CD4-positive, alpha-beta T cell treated with Interleukin-6 at 100 ng/mL for 8 hours (primary cell): ENCODE results near the gene HMCES.
A peak's percentile ranks its signal among the peaks of the same experiment; 100 is the strongest.

ENCODE experiments used
- DNase-seq: peaks from one replicate; pipeline ENCODE4 v3.0.0-alpha.2; 2020; ENCODE audit warnings: mixed read lengths, low spot score

Gene HMCES

GRCh38 chr3:129304962-129305222 is 26.2 kb downstream of the HMCES start:
- no peak for DNase-seq

DNA sequence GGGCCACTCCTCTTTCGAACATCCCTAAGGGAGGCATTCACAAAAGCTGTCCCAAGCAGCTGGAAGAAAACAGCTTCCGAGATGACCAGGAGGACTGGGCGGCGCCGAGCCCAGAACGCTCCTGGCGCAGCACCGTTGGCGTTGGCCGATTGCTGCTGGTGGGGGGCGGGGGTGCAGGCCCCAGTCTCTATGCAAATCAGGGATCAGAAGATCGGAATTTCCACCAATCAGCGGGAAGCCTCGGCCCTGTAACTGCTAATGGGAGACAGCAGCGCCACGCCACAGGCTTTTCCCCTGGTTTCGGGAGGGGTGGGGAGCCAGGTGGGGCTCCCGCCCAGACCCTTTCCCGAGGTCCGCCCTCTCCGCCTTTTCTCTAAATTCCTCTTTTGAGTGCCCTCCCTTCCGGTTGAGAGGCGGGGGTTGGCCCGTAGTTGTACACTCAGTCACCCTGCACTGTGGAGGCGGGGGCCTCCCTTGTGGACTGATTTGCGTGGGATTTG is 27.0 kb downstream of the HMCES start:
- DNase-seq: no peak

- no peak for DNase-seq
Measured at GRCh38 chr3:129308636-129309035, 30.0 kb downstream of the HMCES start.

DNA sequence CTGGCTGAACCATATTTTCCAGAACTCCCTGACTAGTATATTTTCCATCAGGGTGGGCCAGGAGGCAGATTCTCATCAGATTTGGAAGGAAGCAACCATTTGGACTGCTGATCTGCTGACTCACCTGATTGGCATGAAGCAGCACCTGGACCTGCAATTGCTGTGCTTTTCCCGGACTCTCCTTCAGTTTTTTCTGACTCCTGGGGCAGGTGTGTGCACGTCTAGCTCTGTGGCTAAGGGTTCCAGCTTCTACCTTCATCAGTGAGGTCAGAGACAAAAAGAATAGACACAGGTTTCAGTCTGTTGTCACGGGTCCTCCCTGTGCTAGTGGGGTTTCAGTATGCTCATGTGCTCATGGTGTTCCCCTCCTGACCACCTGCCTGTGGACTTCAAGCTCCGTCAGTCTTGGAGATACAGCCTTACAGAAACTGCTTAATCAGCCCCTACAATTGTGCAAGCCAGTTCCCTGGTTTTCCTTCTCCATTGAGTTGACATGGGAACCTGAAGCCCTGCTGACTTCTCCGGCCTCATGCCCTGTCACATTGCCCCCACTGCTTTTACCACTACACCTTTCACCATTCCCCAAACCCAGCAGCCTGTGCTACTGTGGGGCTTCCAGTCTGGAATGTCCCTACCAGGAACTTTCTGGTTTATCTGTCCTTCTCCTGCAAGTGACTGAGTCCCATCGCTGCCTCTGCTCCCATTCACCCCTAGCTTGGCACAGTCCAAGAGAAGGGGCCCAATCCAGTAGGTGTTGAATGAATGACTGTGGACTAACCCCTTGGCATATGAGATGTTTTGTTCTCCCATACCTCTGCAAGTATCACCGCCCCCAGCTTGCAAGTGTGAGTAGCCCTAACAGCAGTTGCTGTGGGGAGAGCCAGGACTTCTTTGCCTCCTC is 31.7 kb downstream of the HMCES start:
- DNase-seq: no peak

DNA sequence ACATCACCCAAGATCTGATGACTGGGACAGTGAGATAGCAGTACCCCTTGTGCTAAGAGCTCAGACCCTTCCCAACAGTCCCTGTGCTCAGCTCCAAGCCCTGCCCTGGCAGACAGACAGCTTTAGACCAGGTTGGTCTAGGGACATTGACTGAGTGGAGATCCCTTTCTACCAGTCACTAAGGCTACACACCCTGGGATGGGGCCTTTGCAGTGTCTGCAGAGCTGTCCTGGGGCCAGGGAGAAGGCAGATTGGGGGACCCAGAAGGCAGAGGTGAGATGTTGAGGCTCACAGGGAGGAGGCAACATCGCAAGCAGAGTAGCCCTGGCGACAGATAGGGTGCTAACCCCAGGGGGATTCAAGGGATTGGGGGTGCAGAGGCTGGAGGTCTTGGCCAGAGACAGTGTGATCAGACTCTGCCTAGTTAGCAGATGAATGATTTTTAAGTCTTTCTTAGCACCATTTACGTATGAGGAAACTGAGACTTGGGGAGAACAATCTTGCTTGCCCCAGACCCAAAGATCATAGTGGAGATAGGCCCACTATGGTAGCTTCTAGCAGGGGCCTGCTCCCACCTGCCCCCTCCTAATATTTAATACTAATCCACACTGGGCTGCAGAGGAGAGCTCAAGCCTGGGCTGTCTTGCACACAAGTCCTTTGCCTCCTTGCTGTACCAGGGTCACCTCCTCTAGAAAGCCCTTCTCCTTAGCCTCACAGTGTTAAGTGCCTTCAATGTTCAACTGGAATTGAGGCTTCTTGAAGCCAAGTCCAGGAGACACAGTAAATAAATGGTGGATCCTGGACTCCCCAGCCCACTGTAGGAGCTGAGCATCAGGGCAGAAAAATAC is 32.6 kb downstream of the HMCES start:
- DNase-seq: no peak

GRCh38 chr3:129312021-129312639 is 33.5 kb downstream of the HMCES start:
- no peak for DNase-seq

DNA sequence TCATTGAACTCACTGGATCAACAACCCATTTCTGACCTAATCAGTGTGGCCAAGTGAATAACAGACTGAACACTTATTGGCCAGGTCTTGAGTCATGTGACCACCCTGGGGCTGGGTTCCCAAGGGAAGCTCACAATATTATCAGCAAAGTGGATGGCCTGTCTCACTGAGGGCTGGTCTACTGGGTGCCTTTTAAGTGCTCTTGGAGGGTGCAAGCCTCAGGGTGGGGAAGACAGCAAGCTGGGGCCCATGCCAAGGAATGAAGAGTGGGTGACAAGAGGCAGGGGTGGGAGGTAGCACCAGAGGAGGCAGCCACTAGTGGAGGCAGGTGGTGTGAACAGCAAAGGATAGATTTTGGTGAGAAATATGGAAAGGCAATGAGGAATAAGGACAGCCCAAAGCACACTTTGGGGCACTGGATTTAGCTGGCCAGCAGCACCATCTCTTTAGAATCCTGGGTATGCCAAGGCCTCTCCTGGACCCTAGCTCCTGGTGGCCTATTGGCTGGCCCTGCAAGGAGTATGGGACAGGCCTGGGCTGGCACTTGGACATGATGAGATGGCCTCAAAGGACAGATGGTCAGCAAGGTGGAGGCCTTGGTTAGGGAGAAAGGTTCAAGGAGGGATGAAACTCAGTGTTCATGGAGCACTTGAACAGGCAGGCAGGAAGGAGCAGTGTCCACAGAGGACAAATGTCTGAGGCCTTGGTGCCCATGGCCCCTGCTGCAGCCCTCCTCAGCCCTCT is 34.2 kb downstream of the HMCES start:
- no peak for DNase-seq

DNA sequence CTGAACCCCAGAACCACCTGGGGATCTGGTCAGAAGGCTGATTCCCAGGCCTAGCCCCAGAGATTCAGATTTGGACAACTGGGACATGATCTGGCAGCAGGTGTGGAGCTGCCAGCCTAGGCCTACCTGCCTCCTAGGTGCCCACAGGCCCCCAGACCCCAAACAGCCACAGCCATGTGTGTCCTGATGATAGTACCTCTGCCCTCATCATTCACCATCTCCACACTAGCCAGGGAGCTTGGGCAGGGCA is 34.7 kb downstream of the HMCES start:
- DNase-seq: no peak

DNA sequence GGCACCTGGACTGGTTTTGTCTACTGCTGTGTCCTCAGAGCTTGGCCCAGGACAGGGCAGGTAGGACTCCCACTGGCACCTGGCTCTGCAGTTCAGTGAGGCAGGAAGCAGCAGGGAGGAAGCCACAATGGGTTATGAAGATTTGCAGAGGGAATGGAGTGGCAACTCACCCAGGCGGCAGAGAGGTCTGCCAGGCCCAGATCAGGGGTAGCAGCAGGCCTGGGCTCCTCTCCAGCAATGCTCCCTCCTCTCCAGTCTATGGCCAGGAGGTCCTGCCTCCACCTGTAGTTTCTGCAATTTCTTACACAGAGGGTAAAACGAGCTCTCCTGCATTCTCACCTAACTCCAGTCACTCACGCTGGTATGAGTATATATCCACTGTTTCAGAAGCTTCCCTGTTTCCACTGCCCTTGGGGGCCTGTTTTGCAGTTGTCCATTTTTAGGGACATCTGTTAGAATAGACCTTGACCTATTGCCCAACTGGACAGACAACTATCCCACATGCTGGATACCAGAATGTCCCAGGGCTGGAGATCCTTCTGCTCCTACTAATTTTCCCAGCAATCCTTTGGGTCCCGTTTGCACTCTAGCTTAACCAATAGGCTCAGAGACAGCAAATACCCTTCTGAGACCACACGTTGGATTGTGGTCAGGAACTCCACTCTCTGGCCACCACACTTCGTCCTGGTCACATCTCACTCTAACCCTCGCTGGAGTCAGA is 35.2 kb downstream of the HMCES start:
- peak; percentile 17 for DNase-seq

- peak; percentile 48 for DNase-seq
Measured at GRCh38 chr3:129314386-129315222, 35.9 kb downstream of the HMCES start.

- DNase-seq: no peak
Measured at GRCh38 chr3:129315223-129315997, 36.7 kb downstream of the HMCES start.

DNA sequence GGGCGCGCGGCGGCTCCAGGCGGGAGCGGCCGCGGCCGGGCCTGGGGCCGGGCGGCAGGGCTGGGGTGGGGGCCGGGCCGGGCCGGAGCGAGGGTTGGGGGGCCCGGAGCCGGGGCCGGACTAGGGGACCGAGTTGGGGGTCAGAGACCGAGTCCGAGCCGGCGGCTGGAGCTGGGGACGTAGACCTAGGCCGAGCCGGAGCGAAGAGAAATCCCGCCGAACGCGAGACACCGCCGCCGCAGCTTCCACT is 37.3 kb downstream of the HMCES start:
- no peak for DNase-seq

GRCh38 chr3:129316248-129317013 is 37.8 kb downstream of the HMCES start:
- peak; percentile 82 for DNase-seq

- DNase-seq: no peak
Measured at GRCh38 chr3:129317014-129317771, 38.5 kb downstream of the HMCES start.

GRCh38 chr3:129317848-129318247 is 39.2 kb downstream of the HMCES start:
- DNase-seq: no peak

DNA sequence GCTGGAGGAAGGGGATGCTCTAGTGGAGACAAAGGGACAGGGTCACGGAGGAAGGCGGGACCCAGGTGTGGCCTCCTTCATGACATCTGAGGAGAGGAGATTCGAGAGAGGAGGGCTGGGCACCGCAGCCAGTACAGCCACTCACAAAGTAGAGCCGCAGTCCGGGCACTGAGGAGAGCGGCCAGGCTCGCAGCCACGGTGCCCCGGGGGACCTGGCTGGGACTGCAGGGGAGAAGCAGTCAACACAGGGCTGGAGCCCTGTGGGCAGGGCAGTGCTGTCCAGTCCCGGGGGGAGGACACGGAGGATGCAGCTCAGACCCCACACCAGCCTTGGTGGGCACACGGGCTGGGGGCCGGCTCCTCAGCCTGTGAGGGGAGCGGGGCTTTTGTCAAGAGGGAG is 40.3 kb downstream of the HMCES start:
- DNase-seq: no peak

DNA sequence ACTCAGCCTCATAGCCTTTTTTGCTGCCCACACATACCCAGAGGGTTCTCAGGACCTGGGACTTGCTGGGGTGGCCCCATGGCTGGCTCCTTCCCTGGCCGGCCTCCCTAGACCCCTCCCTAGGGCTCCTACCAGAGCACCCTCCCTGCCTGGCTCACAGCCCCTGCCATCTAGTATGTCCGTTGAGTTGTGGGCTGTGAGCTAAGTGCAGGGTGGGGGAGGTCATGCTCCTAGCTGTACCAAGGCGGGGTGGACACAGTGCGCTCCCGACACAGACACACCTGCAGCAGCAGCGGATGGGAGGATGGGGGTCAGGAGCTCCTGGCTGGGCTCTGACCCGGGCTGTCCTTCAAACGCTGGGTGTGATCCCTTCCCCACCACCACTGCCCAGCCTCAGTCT is 41.6 kb downstream of the HMCES start:
- no peak for DNase-seq

DNA sequence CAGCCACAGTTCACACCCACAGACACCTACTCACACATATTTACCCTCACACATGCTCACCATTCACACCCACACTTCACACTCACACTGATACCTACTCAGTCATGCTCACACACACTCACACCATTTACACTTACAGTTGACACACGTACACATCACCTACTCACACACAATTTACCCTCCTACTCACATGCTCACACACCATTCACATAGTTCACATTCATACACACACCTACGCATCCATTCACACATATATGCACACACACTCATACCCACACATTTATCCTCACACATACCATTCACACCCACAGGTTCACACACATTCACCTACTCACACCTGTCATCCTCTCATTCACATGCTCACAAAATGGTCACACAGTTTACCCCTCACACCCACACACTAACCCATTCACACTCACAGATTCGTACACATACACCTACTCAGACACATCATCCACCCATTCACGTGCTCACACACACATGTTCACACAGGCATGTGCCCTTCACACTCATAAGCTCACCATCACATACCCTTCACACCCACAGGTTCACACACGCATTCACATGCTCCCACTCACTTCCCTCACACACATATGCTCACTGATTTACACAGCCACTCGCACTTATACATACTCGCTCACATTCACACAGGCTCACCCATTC is 42.3 kb downstream of the HMCES start:
- no peak for DNase-seq
